ENCODE data around the gene PIK3CG.
"Not testable (repeated sequence)": the region's sequence is repeated elsewhere in the genome, so short reads cannot be mapped to it uniquely, and the experiment has no call there.

The PIK3CG gene

DNA sequence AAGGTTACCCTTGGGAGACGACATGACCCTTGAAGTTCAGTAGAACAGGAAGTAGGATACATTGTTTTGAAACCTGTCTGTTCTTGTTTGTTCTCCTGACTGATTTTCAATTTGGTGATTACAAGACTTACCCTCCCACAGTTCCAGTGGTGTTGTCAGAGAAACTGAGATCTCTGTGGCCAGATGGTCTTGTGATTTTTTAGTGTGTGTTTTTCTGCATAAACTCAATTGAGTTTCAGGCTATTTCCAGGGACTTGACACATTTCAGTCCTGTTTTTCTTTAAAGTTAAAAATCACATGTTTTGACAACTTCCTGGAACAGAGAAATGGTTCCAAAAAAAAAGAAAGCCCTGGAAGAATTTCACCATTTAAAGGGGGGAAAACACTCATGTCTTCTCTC, 22.3 kb downstream of the PIK3CG start:
- no peak for DNase-seq (ENCODE audit: low read depth in 2 of 2)

DNA sequence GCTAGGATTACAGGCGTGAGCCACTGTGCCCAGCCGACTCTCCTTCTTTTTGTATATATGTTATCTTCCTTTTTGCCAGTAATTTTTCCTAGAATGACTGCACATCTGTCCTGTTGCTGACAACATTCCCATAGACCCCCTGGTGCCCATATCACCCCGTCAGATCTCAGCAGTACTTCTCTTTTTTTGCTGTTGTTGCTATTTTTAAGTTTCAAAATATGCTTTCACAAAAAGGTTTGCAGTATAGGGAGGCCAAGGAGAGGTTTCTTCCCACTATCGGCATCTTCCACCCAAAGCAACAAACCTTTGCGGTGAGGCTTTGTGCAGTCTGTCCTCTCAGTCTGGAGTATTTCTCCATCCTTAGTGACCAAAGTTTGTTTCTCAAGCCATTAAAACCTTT, 23.1 kb downstream of the PIK3CG start:
- no peak for DNase-seq (ENCODE audit: low read depth in 2 of 2)

DNA sequence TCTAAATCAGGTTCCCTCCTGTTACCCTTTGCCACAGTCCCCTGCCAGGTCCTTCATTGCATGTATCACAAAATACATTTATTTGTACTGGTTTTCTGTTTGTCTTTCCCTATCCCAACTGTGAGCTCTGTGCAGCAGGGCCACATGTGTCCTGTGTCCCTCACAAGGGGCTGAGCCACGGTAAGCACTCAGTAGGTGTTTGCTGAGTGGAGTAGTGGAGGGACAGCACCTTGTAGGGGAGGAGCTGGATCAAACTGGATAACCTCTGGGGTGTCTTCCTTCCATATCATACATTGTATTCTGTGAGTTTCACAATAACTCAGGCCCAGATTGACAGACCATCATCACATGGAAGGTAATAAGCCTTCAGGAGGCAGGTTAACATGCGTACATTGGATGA, 25.9 kb downstream of the PIK3CG start:
- no peak for DNase-seq (ENCODE audit: low read depth in 2 of 2)

DNA sequence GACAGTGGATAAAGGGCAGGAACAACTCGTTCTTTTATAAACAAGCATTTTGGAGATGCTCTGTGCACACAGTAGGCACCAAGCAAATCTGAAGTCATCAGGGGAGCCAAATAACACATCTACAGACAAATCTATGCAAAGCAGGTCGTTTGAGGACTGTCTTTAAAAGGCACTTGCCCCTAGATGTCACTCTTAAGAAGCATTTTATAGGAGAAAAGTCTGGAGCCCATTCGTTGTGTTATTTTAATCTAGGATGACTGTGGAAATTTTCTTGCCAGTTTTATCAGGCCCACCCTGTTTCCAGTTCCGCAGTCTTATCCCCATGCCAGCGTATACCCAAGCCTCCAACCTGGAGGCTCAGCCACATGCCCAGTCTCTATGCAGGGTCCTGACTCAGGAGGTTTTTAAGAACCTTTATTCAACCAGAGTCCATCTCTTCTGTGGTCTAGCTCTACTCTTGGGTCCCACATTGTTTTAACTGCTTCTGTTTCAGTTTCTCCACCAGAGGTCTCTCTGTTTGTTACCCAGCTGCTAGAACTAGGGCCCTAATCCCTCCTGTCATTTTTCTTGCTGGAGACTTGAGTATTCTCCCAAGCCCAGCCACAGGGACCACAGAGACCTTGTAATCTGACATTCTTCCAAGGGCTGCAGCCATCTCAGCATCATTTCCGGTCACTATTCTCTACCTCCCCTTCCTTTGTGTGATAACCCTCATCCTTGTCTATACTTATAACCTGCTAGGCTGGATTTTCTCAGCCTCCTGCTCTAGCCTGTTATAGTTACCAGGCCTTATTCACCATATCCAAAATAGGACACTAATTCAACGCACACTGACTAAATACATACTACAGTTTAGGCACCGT, 26.7 kb downstream of the PIK3CG start:
- DNase-seq (ENCODE audit: low read depth in 2 of 2), result no peak

DNA sequence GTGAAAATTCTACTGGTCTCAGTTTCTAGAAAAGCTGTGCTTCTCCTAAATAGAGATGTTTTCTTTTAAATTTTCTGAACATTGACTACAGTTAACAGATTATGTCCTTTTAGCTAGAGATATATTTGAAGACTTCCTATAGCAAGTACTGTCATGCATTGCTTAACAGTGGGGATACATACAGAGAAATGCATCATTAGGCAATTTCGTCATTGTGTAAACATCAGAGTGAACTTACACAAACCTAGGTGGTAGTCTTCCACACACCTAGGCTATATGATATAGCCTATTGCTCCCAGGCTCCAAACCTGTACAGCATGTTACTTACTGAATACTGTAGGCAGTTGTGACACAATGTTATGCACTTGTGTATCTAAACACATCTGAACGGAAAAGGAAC, 28.5 kb downstream of the PIK3CG start:
- DNase-seq (ENCODE audit: low read depth in 2 of 2), result no peak

DNA sequence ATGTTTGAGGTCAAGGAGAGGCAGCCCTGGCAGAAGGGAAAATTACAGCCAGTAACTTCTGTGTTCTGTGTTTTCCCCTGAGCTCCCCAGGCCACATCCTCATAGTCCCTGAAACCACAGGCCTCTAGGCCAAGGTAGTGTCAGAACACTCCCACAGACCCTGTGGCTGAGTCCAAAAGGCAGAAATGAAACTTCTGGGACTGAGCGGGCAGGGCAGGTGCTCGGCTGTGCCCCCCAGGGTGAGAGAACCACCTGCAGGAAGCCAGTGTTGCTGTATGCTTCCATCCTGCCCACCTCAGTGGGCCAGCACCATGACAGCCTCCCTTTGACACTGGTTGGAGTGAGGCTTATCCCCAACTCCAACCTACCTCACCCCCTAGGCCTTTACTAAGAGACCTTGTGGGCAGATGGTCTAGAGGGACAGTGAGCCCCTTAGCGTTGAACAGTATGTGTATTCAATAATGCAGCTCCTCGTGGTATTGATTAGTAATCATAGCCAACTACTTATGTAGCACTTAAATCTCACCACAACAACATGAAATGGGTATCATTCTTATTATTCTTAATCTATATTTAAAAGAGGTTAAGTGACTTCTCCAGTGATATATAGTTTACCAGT, 30.3 kb downstream of the PIK3CG start:
- no peak for DNase-seq (ENCODE audit: low read depth in 2 of 2)

DNA sequence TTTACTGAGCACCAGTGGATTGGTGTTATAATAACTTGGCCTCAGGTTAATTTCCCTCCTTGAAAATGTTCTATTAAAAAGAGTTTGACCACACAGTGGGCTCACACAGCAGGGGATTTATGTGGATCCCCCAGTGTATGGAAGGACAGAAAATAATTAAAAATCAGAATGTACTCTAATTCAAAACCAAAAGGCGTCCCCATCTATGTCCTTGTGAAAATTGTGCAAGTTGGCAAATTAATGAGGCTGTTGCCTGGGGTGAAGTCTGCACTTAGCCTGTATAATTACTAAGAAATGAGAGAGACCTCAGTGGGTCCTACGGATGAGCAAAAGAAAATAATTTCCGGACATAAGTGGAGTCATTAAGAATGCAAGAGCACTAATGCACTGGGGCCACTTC, 31.1 kb downstream of the PIK3CG start:
- no peak for DNase-seq (ENCODE audit: low read depth in 2 of 2)

DNA sequence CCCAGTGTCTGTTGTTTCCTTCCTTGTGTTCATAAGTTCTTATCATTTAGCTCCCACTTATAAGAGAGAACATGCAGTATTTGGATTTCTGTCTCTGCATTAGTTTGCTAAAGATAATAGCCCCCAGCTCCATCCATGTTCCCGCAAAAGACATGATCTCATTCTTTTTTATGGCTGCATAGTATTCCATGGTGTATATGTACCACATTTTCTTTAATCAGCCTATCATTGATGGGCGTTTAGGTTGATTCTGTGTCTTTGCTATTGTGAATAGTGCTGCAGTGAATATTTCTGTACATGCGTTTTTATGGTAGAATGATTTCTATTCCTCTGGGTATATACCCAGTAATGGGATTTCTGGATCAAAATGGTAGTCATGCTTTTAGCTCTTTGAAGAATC, 32.5 kb downstream of the PIK3CG start:
- not testable (repeated sequence) for DNase-seq (ENCODE audit: low read depth in 2 of 2)

DNA sequence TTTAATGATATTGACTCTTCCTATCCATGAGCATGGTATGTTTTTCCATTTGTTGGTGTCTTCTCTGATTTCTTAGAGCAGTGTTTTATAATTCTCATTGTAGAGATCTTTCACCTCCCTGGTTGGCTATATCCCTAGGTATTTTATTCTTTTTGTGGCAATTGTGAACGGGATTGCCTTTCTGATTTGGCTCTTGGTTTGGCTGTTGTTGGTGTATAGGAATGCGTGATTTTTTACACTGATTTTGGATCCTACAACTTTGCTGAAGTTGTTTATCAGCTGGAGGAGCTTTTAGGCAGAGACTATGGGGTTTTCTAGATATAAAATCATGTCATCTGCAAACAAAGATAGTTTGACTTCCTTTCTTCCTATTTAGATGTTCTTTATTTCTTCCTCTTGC, 33.9 kb downstream of the PIK3CG start:
- not testable (repeated sequence) for DNase-seq (ENCODE audit: low read depth in 2 of 2)

DNA sequence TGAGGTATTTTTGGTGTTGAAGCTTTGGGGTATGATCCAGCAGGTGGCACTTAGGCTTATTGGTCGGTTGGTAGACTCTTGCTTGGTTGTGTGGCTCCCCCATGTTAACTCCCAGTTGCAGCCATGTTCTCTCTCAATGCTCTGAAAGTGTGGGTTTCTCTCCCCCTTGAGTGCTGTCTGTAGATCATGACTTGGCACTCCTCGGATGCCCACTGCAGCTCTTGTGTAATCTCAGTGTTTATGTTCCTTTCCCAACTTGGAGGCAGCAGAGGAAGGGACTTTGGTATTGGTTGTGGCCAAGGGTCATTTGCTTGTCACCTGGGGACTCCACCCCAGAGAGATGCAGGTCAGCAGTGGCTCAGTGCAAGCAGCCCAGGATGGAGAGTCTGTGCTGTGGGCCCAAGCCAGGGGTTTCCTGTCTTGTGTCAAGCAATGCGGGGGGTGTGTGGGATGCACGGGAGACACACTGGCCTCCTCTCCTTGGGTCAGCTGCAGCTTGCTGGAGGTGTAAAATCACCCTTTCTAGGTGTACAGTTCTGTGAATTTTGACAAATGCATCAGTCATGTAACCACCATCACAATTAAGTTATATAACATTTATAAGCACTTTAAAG, 36.9 kb downstream of the PIK3CG start:
- DNase-seq (ENCODE audit: low read depth in 2 of 2), result no peak

DNA sequence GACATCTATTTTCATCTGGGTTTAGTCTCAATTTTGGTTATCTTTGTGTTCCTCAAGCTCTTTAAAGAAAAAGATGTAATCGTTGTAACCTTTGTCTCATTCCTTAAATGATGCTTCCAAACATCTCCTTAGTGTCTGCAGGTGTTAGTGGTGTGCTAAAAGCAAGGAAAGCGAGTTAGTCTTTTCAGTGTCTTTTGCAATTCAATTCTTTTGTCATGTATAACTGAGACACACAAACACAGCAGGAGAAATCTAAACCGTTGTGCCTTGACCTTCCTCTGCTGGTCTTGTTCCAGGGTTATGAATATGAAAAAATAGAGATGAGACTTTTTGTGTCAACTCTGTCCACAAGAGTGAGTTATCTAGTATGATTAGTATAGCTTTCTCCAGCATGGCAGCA, 40.7 kb downstream of the PIK3CG start:
- no peak for DNase-seq (ENCODE audit: low read depth in 2 of 2)

DNA sequence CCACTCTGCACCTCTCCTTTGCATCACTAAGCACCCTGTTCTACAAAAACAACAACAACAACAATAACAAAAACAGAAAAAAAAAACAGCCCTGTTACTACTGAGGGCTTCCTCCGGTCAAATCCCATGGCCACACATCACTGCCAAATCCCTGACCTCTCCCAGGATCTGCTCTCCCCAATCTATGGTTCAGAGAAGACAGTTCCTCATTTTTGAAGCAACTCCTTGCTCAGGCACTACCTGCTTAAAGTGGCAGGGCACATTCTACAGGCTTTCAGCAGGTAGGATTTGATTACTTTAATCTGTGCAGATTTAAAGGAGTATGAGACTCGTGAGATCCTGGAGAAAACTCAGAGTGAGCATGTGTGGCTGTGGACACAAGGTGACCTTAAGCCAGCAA, 46.9 kb downstream of the PIK3CG start:
- no peak for DNase-seq (ENCODE audit: low read depth in 2 of 2)

DNA sequence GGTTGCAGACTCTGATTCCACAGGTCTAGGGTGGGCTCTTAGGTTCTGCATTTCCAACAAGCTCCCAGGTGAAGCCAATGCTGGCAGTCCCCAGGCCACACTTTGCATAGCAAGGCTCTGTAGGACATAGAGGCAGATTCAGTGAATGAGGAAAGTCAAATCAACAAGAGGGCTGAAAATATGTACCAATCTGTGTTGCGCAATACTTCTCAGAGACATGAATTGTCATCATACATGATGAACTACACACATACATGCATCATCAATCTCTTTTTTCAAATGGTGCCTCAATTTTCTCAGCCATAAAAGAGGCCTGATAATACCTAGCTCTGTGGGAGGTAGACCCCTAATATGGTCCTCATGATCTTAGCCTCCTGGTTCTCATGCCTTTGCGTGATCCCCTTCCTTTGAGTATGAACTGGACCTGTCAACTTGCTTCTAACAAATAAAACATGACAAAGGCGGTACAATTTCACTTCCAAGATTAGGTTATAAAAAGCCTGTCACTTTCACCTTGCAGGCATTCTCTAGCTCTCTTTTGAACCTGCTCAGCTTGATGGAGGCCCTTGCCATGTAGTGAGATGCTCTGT, 49.0 kb downstream of the PIK3CG start:
- DNase-seq (ENCODE audit: low read depth in 2 of 2), result no peak

DNA sequence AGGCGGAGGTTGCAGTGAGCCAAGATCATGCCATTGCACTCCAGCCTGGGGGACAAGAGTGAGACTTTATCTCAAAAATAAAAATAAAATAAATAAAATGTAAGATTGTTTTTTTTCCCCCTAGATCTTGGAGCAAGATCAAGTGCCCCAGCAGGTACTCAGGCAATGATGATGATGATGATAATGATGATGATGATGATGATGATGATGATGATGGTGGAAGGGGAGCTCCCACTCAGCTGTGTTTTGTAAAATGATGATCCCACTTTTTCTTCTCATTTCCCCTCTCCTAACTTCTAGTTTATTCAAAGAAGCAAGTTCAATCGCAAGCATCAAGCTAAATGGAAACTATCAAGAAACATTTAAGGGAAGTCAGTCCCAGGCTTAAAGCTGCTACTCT, 50.3 kb downstream of the PIK3CG start:
- DNase-seq (ENCODE audit: low read depth in 2 of 2), result no peak

DNA sequence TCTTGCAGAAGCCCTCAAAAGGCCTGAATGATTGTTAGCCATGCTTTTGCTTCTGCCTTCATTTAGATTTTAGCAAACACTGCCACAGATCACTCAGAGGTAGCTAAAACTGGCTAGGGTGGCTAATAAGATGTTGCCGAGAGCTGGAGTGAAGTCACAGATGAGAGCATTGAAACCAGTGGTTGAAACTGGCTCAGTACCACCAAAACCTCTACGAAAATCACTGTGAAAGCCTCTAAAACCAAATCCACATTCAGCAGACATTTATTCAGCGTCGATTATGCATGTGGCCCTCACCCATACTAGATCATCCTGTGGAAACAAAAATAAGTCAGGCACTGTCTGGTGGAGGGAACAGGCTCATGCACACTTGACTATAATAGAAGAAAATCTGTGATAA, 50.8 kb downstream of the PIK3CG start:
- DNase-seq (ENCODE audit: low read depth in 2 of 2), result no peak

DNA sequence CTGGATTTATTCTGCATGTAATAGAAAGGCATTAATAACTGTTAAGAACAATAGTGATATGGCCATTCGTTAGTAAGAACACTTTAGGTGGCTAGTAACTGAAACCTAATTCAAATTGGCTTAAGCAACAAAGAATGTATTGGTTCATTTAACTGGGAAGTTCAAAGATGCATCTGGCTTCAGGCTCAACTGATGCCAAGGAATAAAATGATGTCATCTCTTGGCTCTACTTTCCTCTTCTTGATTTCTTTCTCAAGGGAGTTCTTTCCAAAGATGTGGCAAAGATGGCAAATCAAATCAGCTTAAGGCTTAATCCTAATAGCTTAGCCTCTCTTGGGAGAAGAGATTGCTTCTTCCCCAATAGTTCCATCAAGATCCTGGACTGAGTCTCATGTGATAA, 51.6 kb downstream of the PIK3CG start:
- no peak for DNase-seq (ENCODE audit: low read depth in 2 of 2)

DNA sequence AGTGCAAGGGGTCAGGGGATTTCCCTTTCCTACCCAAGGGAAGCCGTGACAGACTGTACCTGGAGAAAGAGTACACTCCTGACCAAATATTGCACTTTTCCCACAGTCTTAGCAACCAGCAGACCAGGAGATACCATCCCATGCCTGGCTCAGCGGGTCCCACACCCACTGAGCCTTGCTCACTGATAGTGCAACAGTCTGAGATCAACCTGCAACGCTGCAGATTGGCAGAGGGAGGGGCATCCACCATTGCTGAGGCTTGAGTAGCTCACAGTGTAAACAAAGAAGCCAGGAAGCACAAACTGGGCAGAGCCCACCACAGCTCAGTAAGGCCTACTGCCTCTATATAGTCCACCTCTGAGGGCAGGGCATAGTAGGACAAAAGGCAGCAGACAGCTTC, 53.9 kb downstream of the PIK3CG start:
- no peak for DNase-seq (ENCODE audit: low read depth in 2 of 2)

DNA sequence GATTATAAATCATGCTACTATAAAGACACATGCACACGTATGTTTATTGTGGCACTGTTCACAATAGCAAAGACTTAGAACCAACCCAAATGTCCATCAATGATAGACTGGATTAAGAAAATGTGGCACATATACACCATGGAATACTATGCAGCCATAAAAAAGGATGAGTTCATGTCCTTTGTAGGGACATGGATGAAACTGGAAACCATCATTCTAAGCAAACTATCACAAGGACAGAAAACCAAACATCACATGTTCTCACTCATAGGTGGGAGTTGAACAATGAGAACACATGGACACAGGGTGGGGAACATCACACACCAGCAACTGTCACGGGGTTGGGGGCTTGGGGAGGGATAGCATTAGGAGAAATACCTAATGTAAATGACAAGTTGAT, 59.4 kb downstream of the PIK3CG start:
- DNase-seq (ENCODE audit: low read depth in 2 of 2), result not testable (repeated sequence)

DNA sequence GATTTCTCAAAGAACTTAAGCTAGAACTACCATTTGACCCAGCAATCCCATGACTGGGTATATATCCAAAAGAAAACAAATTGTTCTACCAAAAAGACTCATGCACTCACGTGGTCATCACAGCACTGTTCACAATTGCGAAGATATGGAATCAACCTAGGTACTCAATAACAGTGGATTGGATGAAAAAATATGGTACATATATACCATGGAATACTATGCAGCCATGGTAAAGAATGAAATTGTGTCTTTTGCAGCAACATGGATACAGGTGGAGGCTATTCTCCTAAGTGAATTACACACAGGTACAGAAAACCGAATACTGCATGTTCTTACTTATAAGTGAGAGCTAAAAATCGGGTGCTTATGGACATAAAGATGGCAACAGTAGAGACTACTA, 61.8 kb downstream of the PIK3CG start:
- DNase-seq (ENCODE audit: low read depth in 2 of 2), result no peak

DNA sequence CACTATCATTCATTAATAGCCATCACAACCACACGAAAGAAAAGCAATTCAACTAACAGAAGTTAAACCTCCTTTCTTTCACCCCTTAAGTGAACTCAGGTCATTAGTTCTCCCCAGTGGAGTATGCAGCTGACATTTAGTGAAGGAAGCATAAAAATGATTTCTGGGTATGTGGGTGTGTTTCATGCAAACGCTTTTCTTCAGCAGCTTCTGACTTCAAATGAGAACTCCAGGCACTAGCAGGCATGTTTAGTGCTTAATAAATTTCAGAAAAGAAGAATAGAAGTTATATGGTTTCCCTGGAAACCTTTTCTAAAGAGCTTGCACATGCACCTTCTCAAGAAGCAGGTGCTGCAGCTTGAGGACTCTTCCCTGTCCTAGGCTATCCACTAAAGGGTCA, 62.5 kb downstream of the PIK3CG start:
- DNase-seq (ENCODE audit: low read depth in 2 of 2), result no peak

DNA sequence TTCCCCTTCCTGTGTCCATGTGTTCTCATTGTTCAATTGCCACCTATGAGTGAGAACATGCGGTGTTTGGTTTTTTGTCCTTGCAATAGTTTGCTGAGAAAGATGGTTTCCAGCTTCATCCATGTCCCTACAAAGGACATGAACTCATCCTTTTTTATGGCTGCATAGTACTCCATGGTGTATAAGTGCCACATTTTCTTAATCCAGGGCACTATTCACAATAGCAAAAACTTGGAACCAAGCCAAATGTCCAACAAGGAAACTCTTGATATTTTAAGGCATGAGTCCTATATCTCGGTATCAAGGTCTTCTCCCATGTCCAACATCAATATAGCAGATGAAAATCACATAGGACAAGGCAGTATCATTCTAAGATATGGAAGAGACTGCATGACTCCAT, 64.5 kb downstream of the PIK3CG start:
- DNase-seq (ENCODE audit: low read depth in 2 of 2), result not testable (repeated sequence)

DNA sequence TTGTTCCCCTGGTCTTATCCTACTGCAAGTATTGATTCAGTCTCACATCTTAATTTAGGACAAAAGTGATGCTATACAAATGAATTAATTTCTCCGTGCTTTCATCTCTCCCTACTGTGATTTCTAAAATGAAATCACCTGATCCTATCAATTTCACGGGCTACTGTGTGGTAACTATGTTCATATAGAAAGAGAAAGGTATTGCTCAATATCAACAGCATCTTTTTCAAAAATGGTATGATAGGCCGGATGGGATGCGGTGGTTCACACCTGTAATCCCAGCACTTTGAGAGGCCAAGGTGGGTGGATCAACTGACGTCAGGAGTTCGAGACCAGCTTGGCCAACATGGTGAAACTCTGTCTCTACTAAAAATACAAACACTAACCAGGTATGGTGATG, 71.2 kb downstream of the PIK3CG start:
- no peak for DNase-seq (ENCODE audit: low read depth in 2 of 2)

DNA sequence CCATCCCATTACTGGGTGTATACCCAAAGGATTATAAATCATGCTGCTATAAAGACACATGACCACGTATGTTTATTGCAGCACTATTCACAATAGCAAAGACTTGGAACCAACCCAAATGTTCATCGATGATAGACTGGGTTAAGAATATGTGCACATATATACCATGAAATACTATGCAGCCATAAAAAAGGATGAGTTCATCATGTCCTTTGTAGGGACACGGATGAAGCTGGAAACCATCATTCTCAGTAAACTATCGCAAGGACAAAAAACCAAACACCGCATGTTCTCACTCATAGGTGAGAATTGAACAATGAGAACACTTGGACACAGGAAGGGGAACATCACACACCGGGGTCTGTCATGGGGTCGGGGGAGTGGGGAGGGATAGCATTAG, 73.0 kb downstream of the PIK3CG start:
- not testable (repeated sequence) for DNase-seq (ENCODE audit: low read depth in 2 of 2)
